ENCODE results near the gene MLPH.

Gene MLPH

GRCh38 chr2:237603049-237603717, 116.1 kb downstream of the MLPH start:
- TF ChIP-seq CTCF (IDR thresholded peaks at IDR 0.05; ENCODE audit: low read depth, low read length) = no peak
- H3K4me3 ChIP-seq (replicated peaks in 1 of 2; ENCODE audit: low read depth in 2 of 2, low read length in 2 of 2) = peak overlapping the region in 1 of 2 donors; percentile 10
- DNase-seq (ENCODE audit: low read depth in 2 of 2) = no peak

GRCh38 chr2:237603718-237604362, 116.8 kb downstream of the MLPH start:
- peak overlapping the region in 1 of 2 donors; percentile 10 for H3K4me3 ChIP-seq (replicated peaks in 1 of 2; ENCODE audit: low read depth in 2 of 2, low read length in 2 of 2)
- DNase-seq (ENCODE audit: low read depth in 2 of 2) = peak; percentile 85 to 92
- no peak for TF ChIP-seq CTCF (IDR thresholded peaks at IDR 0.05; ENCODE audit: low read depth, low read length)

GRCh38 chr2:237604391-237604790, 117.3 kb downstream of the MLPH start:
- no peak overlapping the region for H3K4me3 ChIP-seq (replicated peaks in 1 of 2; ENCODE audit: low read depth in 2 of 2, low read length in 2 of 2)
- TF ChIP-seq CTCF (IDR thresholded peaks at IDR 0.05; ENCODE audit: low read depth, low read length) = no peak
- DNase-seq (ENCODE audit: low read depth in 2 of 2) = no peak

Measured in cardiac fibroblast (primary cell).